H1 (cell line): ENCODE measurements around the gene FAS. TPM values are rescaled to one million over a fixed set of nuclear protein-coding genes. Genes with fewer than 3 reads are reported as not detected.

Experiments used
- CTCF ChIA-PET: fragments of 300-600 bp; sonication (Branson Sonifier 250); formaldehyde crosslinking; loops from one replicate; lab custom pipeline; 2021; ENCODE audit not compliant: partially characterized antibody; lab: Charles Lee
- POLR2A ChIA-PET: fragments of 300-600 bp; sonication (Branson Sonifier 250); formaldehyde crosslinking; loops from one replicate; lab custom pipeline; 2021; ENCODE audit warnings: inconsistent platforms; ENCODE audit not compliant: partially characterized antibody; lab: Charles Lee
- DNase-seq, 2 experiments: peaks; one replicate each; pipeline versions ENCODE4 v3.0.0 to v3.0.0-alpha.2; 2010 to 2022; ENCODE audit warnings: low spot score in 2 of 2, low read depth in 1 of 2, mixed read lengths in 1 of 2
- FAIRE-seq: peaks from 2 replicates; lab custom pipeline; 2011; peaks lifted over from hg19 to GRCh38; lab: Jason Lieb, UNC
- H2AFZ ChIP-seq: 2 replicates; pipeline ENCODE4 v1.8.1; 2012; ENCODE audit warnings: low read length, inconsistent platforms
- H2AK5ac ChIP-seq: 2 replicates; pipeline ENCODE4 v1.6.1; 2013; ENCODE audit warnings: low read depth, low read length
- H2BK120ac ChIP-seq: replicated peaks from 2 replicates; pipeline ENCODE3; 2013; ENCODE audit warnings: low read depth, low read length, inconsistent platforms
- H2BK12ac ChIP-seq: 2 replicates; pipeline ENCODE4 v1.6.1; 2013; ENCODE audit warnings: low read depth, low read length
- H2BK15ac ChIP-seq: 2 replicates; pipeline ENCODE4 v1.6.1; 2013; ENCODE audit warnings: low read length
- H2BK20ac ChIP-seq: 2 replicates; pipeline ENCODE4 v1.6.1; 2013; ENCODE audit warnings: low read length
- H2BK5ac ChIP-seq: 2 replicates; pipeline ENCODE4 v1.6.1; 2013; ENCODE audit warnings: low read depth, low read length
- H3K14ac ChIP-seq: 2 replicates; pipeline ENCODE4 v1.6.1; 2013; ENCODE audit warnings: inconsistent platforms; ENCODE audit not compliant: insufficient read length
- H3K18ac ChIP-seq: 2 replicates; pipeline ENCODE4 v1.6.1; 2013; ENCODE audit warnings: low read length; ENCODE audit errors: extremely low read depth
- H3K23ac ChIP-seq: 2 replicates; pipeline ENCODE4 v1.6.1; 2013; ENCODE audit warnings: inconsistent platforms; ENCODE audit not compliant: insufficient read length
- H3K23me2 ChIP-seq: 2 replicates; pipeline ENCODE4 v1.6.1; 2013; ENCODE audit warnings: low read depth, low read length
- H3K27ac ChIP-seq: 2 replicates; pipeline ENCODE4 v1.6.1; 2011; ENCODE audit warnings: low read depth, low read length, inconsistent platforms
- H3K27me3 ChIP-seq, 4 experiments: replicated peaks in 1 of 4; 1 replicate in 1 of 4; 2 replicates in 3 of 4; pipeline versions ENCODE4 v1.6.1 to v1.8.1; 2011 to 2013; ENCODE audit warnings: low read length in 3 of 4, mild to moderate bottlenecking in 3 of 4, inconsistent platforms in 2 of 4, mixed read lengths in 2 of 4, moderate library complexity in 1 of 4; ENCODE audit not compliant: control insufficient read depth in 3 of 4, insufficient read depth in 3 of 4; ENCODE audit errors: extremely low read depth in 1 of 4
- H3K36me3 ChIP-seq, 4 experiments: 2 replicates each; pipeline versions ENCODE4 v1.6.1 to v1.8.1; 2011 to 2013; ENCODE audit warnings: mild to moderate bottlenecking in 4 of 4, low read length in 3 of 4, moderate library complexity in 2 of 4, control low read depth in 1 of 4, inconsistent platforms in 1 of 4; ENCODE audit not compliant: insufficient read depth in 4 of 4, control insufficient read depth in 2 of 4
- H3K4ac ChIP-seq: replicated peaks from 2 replicates; pipeline ENCODE3; 2013; ENCODE audit warnings: low read length, low read depth, mixed read lengths, inconsistent platforms; ENCODE audit not compliant: insufficient read length
- H3K4me1 ChIP-seq, 4 experiments: replicated peaks in 1 of 4; 1 replicate in 1 of 4; 2 replicates in 3 of 4; pipeline versions ENCODE4 v1.6.1 to v1.8.1; 2011 to 2013; ENCODE audit warnings: low read length in 3 of 4, inconsistent platforms in 2 of 4, mixed read lengths in 1 of 4; ENCODE audit not compliant: insufficient read depth in 4 of 4, control insufficient read depth in 3 of 4
- H3K4me2 ChIP-seq, 2 experiments: 2 replicates each; pipeline versions ENCODE4 v1.6.1 to v1.8.1; 2011 to 2013; ENCODE audit warnings: low read depth in 2 of 2, low read length in 2 of 2, control low read depth in 1 of 2, inconsistent platforms in 1 of 2, mild to moderate bottlenecking in 1 of 2; ENCODE audit not compliant: insufficient read depth in 1 of 2
- H3K4me3 ChIP-seq, 4 experiments: fragments of 200-600, 300-600 bp in 1 of 4; sonication (generic), shearing (Covaris generic), sonication (Bioruptor Twin) in 1 of 4; 2 replicates each; pipeline versions ENCODE4 v1.5.1 to v1.8.1; 2011 to 2016; ENCODE audit warnings: low read length in 4 of 4, low read depth in 3 of 4, control low read depth in 2 of 4, inconsistent platforms in 2 of 4, mild to moderate bottlenecking in 2 of 4, mixed read lengths in 1 of 4, moderate library complexity in 1 of 4; ENCODE audit not compliant: insufficient read depth in 2 of 4; ENCODE audit errors: extremely low read depth in 1 of 4
- H3K56ac ChIP-seq: replicated peaks from 2 replicates; pipeline ENCODE3; 2013; ENCODE audit warnings: low read depth, mild to moderate bottlenecking, mixed read lengths, low read length, inconsistent platforms; ENCODE audit not compliant: insufficient read length
- H3K79me1 ChIP-seq: 2 replicates; pipeline ENCODE4 v1.6.1; 2013; ENCODE audit warnings: low read depth, low read length, control low read depth
- H3K79me2 ChIP-seq, 2 experiments: 2 replicates each; pipeline versions ENCODE4 v1.6.1 to v1.8.1; 2012 to 2013; ENCODE audit warnings: low read length in 2 of 2, mild to moderate bottlenecking in 2 of 2, inconsistent platforms in 1 of 2; ENCODE audit not compliant: insufficient read depth in 2 of 2, control insufficient read depth in 1 of 2
- H3K9ac ChIP-seq, 4 experiments: replicated peaks in 1 of 4; 1 replicate in 1 of 4; 2 replicates in 3 of 4; pipeline versions ENCODE4 v1.6.1 to v1.8.1; 2011 to 2013; ENCODE audit warnings: low read depth in 3 of 4, low read length in 3 of 4, control low read depth in 2 of 4, mild to moderate bottlenecking in 2 of 4, moderate library complexity in 2 of 4, inconsistent platforms in 1 of 4; ENCODE audit errors: extremely low read depth in 1 of 4
- H3K9me3 ChIP-seq, 2 experiments: 2 replicates each; pipeline versions ENCODE4 v1.6.1 to v1.8.1; 2012 to 2013; ENCODE audit warnings: mild to moderate bottlenecking in 2 of 2, moderate library complexity in 2 of 2, control low read depth in 1 of 2, inconsistent platforms in 1 of 2, low read depth in 1 of 2, low read length in 1 of 2, mixed read lengths in 1 of 2; ENCODE audit not compliant: insufficient read depth in 2 of 2
- H4K20me1 ChIP-seq, 2 experiments: replicated peaks in 1 of 2; 2 replicates each; pipeline versions ENCODE3 to v1.8.1; 2011 to 2013; ENCODE audit warnings: inconsistent platforms in 2 of 2, low read length in 2 of 2, mild to moderate bottlenecking in 1 of 2; ENCODE audit not compliant: insufficient read depth in 2 of 2, control insufficient read depth in 1 of 2
- H4K5ac ChIP-seq: 2 replicates; pipeline ENCODE4 v1.6.1; 2013; ENCODE audit warnings: low read length, low read depth, mixed read lengths, inconsistent platforms; ENCODE audit not compliant: insufficient read length
- H4K8ac ChIP-seq: 2 replicates; pipeline ENCODE4 v1.8.0; 2013; ENCODE audit warnings: mild to moderate bottlenecking, moderate library complexity, low read length, inconsistent platforms; ENCODE audit not compliant: insufficient read depth; ENCODE audit errors: extremely low read depth
- H4K91ac ChIP-seq: replicated peaks from 2 replicates; pipeline ENCODE3; 2013; ENCODE audit warnings: low read length, mixed read lengths, inconsistent platforms; ENCODE audit not compliant: insufficient read length
- ATF2 ChIP-seq: IDR thresholded peaks from 2 replicates; pipeline ENCODE4 v1.6.1; 2012; ENCODE audit warnings: low read length, inconsistent platforms
- CBX8 ChIP-seq: fragments of 300-800, 300-1000 bp; sonication (generic); IDR thresholded peaks from 2 replicates; pipeline ENCODE4 v1.7.1; 2016; ENCODE audit warnings: low read depth, low read length, borderline replicate concordance
- CREB1 ChIP-seq: IDR thresholded peaks from 2 replicates; pipeline ENCODE4 v1.6.1; 2012; ENCODE audit warnings: inconsistent platforms
- FOSL1 ChIP-seq: IDR thresholded peaks from 2 replicates; pipeline ENCODE4 v1.6.1; 2011; ENCODE audit warnings: mild to moderate bottlenecking, low read depth, low read length, moderate library complexity; ENCODE audit not compliant: insufficient read depth
- HDAC6 ChIP-seq: IDR thresholded peaks from one replicate; pipeline ENCODE4 v1.7.1; 2012; ENCODE audit warnings: low read depth, mild to moderate bottlenecking, inconsistent platforms, low read length, moderate library complexity
- NANOG ChIP-seq: IDR thresholded peaks from 2 replicates; pipeline ENCODE4 v1.6.1; 2011; ENCODE audit warnings: low read length, low read depth, mild to moderate bottlenecking, inconsistent platforms; ENCODE audit not compliant: insufficient read depth, poor library complexity, severe bottlenecking
- TCF12 ChIP-seq: IDR thresholded peaks from 2 replicates; pipeline ENCODE4 v1.6.1; 2011; ENCODE audit warnings: low read depth, mild to moderate bottlenecking, low read length
- USF2 ChIP-seq: IDR thresholded peaks from 2 replicates; pipeline ENCODE4 v1.6.1; 2011; ENCODE audit warnings: low read length, improper control_type of control experiment
- YY1 ChIP-seq: IDR thresholded peaks from 2 replicates; pipeline ENCODE4 v1.6.1; 2011; ENCODE audit warnings: low read depth, mild to moderate bottlenecking, low read length
- WGBS, 2 experiments: shearing (Covaris generic) in 1 of 2; methylation state at CpG; one replicate each; pipeline versions ENCODE4 v1.1.6 to v1.1.7; 2013 to 2015; ENCODE audit warnings: low lambda C conversion rate in 2 of 2, mixed read lengths in 2 of 2, inconsistent platforms in 1 of 2, low coverage in 1 of 2, missing lambda C conversion rate in 1 of 2; ENCODE audit not compliant: insufficient replicate concordance in 2 of 2, insufficient coverage in 1 of 2, insufficient read length in 1 of 2; ENCODE audit errors: extremely low coverage in 1 of 2, missing lambda C conversion rate in 1 of 2; 5-methylcytosine and 5-hydroxymethylcytosine counted together
- polyA plus RNA-seq, 7 experiments: library from polyadenylated mRNA; depleted of rRNA in 3 of 7; stranded (reverse) in 5 of 7; unstranded in 2 of 7; fragments of >200 nt in 5 of 7; fragments of 200-250 nt in 2 of 7; gene quantifications; 1 replicate in 5 of 7; 2 replicates in 1 of 7; 4 replicates in 1 of 7; pipeline versions ENCODE4 v1.2.1 to v1.2.3, GENCODE V29; 2011 to 2013; ENCODE audit warnings: missing spikeins in 2 of 7, mixed read lengths in 2 of 7
- total RNA-seq: library from RNA; stranded (reverse); fragmentation: NEBNext Ultra II Directional; extraction: Animal tissue kit (Norgen Biotek cat#: 25700); gene quantifications from 2 replicates; pipeline ENCODE4 v1.2.1, GENCODE V29; 2021

Gene FAS
- total and polyA plus RNA-seq, 2 of the 8 experiments (the other 6 are each of a cell fraction or from before 2014, with no cell fraction given), result 4.0 to 6.7 TPM

- WGBS, 2 experiments, result 76% methylated on average over 2 of the region's 2 CpGs; no CpG with 5 or more reads in 1 of the 2 experiments
- H3K14ac ChIP-seq, result no peak overlapping the region
- H2AFZ ChIP-seq, result no peak overlapping the region
- no peak for DNase-seq
- no peak overlapping the region for H2BK12ac ChIP-seq
- no peaks in the 10 kb centered on the region for H3K23me2 ChIP-seq
- no peak overlapping the region for H2BK5ac ChIP-seq
- H4K20me1 ChIP-seq, result no peaks in the 10 kb centered on the region
- H3K9me3 ChIP-seq, result no peaks in the 10 kb centered on the region
- H2BK20ac ChIP-seq, result no peak overlapping the region
- H3K18ac ChIP-seq, result no peak overlapping the region
- no peaks in the 10 kb centered on the region for H3K27me3 ChIP-seq
- H4K8ac ChIP-seq, result no peak overlapping the region
- H3K56ac ChIP-seq, result no peak overlapping the region
- no peak overlapping the region for H3K4me2 ChIP-seq
- H3K4me1 ChIP-seq, result no peaks in the 10 kb centered on the region
- no peak overlapping the region for H3K27ac ChIP-seq
- no peak overlapping the region for H3K23ac ChIP-seq
- H2AK5ac ChIP-seq, result no peak overlapping the region
- no peak overlapping the region for H3K4ac ChIP-seq
- no peak overlapping the region for H3K9ac ChIP-seq
- H2BK15ac ChIP-seq, result no peak overlapping the region
- FAIRE-seq, result no peak
- ChIA-PET CTCF (interaction anchor here (0.9 kb wide), 1 partner anchor 127 kb away, joined by 3 read pairs; no protein-coding TSS in a partner anchor), POLR2A (no interaction called here)
- TF ChIP-seq NANOG (no peak), YY1 (no peak), FOSL1 (no peak), TCF12 (no peak), CREB1 (no peak), HDAC6 (no peak), CBX8 (no peak), USF2 (no peak), ATF2 (no peak)
- H3K79me1 ChIP-seq, result no peaks in the 10 kb centered on the region
- no peak overlapping the region for H4K5ac ChIP-seq
- H2BK120ac ChIP-seq, result no peak overlapping the region
- H4K91ac ChIP-seq, result no peak overlapping the region
- H3K4me3 ChIP-seq, result no peak overlapping the region
- no peaks in the 10 kb centered on the region for H3K79me2 ChIP-seq
- no peaks in the 10 kb centered on the region for H3K36me3 ChIP-seq
Measured at GRCh38 chr10:88962336-88962735, 28.3 kb upstream of the FAS start.
